GM19468 (cell line): ENCODE data around the gene ENTPD6.
"Not testable (repeated sequence)": the region's sequence is repeated elsewhere in the genome, so short reads cannot be mapped to it uniquely, and the experiment has no call there.

ENCODE experiments used
- ATAC-seq: cut with Tn5 transposase; IDR thresholded peaks from one replicate; pipeline ENCODE4 v1.9.1; 2021; ENCODE audit warnings: mild to moderate bottlenecking, moderate library complexity, moderate number of reproducible peaks; ENCODE audit not compliant: unreplicated experiment; ENCODE audit errors: extremely low read depth

The ENTPD6 gene

DNA sequence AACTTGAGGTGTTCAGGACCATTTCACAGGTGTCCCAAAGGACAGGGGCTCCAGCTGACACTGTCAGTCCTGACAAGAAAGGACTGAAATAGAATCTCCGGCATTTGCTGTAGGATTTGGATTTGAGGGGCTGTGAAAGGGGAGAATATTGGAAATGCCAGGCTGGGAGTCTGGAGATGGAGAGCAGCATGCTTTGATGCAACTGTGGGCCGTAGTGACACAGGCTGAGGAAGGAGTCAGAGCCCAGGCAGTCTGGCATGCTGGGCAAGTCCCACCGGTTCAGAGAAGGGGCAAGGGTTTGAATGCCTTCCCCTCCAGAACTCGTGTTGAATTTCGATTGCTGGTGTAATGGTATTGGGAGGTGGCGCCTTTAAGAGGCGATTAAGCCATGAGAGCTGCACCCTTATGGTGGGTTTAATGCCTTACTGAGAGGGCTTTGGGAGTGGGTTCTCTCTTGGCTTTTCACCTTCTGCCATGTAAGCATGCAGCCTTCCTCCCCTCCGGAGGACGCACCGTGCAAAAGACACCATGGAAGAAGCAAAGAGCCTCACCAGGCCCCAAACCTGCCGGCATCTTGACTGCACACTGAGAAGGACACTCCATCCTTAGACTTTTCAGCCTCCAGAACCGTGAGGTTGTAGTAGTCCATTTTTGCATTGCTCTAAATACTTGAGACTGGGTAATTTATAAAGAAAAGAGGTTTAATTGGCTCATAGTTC, 43.0 kb downstream of the ENTPD6 start:
- ATAC-seq: no peak

DNA sequence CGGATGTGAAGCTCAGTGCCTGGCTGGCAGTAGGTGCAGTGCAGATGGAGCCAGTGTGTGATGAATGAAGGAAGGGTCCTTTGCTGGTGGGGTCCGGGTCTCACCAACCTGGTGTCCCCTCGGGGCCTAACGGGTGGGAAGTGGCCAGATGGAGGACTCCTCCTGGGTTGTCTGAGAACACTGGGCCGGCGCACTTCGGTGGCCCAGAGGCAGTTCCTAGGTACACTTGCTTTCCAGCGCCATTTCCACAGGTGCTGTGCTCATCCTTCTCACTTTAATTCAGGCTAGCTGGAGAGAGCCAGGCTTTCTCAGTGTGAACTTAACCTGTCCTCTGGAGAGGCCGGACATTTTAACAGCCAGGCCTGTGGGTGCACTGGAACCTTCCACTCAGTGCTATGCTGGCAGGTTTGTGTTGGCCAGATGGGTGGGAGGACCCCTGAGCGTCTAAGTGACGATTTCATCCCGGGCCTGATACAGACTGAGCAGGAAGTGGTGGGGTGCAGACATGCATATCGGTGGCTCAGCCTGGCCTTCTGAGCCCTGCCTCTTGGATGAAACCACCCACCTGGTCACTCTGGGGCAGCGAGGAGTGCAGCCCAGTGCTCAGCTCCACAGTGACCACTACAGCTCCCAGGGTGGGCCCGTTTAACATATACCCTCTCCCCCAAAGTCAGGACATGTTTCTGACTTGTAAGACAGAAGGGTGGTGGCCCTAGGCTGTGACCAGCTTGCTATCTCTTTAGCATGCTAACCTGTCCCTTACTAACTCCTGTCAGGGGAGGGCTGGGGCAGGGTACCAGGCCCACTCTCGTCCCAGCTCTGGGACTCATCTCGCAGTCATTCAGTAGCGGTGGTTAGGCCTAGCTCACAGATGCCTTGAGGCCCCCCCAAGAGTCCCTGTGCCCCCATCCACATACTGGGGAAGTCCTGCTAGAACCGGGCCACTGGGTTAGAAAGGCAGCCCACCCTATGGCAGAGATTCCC, 44.2 kb downstream of the ENTPD6 start:
- no peak for ATAC-seq

DNA sequence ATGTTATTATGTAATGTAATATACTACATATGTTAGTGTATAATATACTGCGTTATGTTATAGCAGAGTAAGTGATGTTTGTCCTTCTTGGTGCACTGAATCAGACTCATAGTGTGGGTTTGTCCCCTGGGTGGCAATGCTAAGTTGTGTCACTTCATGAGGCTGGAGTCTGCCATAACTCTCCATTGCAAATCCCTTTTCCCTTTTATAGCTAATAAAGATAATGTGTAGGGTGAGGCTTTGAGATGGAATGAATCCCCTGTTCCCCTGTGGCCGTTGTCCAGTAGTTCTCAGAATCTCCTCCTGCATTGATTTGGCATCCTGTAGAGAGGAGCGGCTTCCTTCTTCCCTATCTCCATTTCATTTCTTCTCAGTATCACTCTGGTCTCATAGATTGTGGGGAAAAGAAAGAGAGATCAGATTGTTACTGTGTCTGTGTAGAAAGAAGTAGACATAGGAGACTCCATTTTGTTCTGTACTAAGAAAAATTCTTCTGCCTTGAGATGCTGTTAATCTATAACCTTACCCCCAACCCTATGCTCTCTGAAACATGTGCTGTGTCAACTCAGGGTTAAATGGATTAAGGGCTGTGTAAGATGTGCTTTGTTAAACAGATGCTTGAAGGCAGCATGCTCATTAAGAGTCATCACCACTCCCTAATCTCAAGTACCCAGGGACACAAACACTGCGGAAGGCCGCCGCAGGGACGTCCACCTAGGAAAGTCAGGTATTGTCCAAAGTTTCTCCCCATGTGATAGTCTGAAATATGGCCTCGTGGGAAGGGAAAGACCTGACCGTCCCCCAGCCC, 45.5 kb downstream of the ENTPD6 start:
- not testable (repeated sequence) for ATAC-seq

- ATAC-seq: not testable (repeated sequence)
Measured at GRCh38 chr20:25241659-25241955, 46.1 kb downstream of the ENTPD6 start.

DNA sequence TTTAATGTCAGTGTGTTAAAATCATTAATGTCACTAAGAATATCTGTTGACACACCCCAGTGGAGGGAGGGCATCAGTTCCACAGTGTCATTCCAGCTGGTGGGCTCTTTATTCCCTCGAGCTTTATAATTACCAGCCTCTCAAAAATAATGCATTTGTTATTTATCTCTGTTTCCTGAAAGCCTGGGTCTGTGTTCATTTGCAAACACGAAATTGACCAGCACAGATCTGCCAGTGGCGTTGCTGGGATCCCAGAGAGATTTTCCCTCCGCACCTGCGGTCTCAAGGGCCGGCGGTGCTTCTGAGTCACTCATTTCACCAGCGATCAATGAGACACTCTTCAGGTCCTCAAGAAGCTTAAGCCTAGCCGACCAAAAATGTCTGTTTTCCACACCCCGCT, 46.7 kb downstream of the ENTPD6 start:
- ATAC-seq: no peak

- no peak for ATAC-seq
Measured at GRCh38 chr20:25243416-25243979, 48.0 kb downstream of the ENTPD6 start.

GRCh38 chr20:25244976-25245375, 49.5 kb downstream of the ENTPD6 start:
- ATAC-seq: no peak

- ATAC-seq: no peak
Measured at GRCh38 chr20:25245461-25245860, 49.9 kb downstream of the ENTPD6 start.

- peak; percentile 20 for ATAC-seq
Measured at GRCh38 chr20:25246182-25246999, 50.9 kb downstream of the ENTPD6 start.

DNA sequence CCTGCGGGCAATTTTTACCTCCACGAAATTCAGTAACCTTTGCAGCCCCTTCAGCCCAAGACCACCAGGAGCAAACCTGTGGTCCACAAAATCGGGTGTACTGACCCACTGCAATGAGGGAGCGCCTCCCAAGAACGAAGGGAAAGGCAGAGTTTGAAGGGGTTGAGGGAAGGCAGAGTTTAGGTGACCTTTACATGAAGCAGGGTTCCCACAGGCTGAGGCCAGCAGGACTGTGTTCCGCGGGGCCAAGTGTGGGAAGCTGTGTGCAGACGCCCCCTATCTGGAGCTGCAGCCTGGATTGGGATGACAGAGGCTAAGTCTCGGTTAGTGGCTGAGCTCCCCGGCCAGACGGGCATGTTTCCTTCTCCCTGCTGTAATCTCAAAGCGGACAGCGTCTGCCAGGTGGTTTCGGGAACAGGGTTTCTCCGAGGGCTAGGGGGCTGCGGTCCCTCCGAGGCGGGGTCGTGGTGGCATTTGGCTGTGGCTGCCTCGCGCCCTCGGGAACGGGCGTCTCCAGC, 51.5 kb downstream of the ENTPD6 start:
- no peak for ATAC-seq

- peak; percentile 12 for ATAC-seq
Measured at GRCh38 chr20:25247518-25247955, 52.0 kb downstream of the ENTPD6 start.

- peak; percentile 68 for ATAC-seq
Measured at GRCh38 chr20:25247956-25248785, 52.7 kb downstream of the ENTPD6 start, which contains the start of gene PYGB. Gene PYGB (plus strand): TSS chr20:25248085. CDS start chr20:25248179, 94 bp downstream.

GRCh38 chr20:25248786-25249172, 53.3 kb downstream of the ENTPD6 start:
- ATAC-seq: no peak

- no peak for ATAC-seq
Measured at GRCh38 chr20:25249198-25249931, 53.9 kb downstream of the ENTPD6 start.

GRCh38 chr20:25250508-25250907, 55.0 kb downstream of the ENTPD6 start:
- no peak for ATAC-seq

DNA sequence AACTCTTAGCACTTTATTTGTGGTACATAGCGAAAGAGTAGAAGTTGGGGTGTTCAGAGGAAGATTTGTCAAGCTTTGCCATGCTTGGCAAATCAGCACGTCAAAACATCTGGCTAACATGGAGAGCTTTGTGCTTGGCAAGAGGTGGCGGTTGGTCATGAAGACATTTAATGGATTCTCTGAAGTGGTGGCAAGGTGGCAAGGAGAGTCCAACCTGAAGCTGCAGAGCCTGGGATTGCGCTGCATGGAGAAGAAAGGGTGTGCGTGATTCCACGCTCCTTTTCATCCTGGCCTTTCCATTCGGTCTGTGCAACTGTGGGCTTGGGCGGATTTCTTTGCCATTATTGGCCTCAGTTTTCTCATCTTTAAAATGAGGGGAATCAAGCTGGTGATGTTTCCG, 55.5 kb downstream of the ENTPD6 start:
- no peak for ATAC-seq

DNA sequence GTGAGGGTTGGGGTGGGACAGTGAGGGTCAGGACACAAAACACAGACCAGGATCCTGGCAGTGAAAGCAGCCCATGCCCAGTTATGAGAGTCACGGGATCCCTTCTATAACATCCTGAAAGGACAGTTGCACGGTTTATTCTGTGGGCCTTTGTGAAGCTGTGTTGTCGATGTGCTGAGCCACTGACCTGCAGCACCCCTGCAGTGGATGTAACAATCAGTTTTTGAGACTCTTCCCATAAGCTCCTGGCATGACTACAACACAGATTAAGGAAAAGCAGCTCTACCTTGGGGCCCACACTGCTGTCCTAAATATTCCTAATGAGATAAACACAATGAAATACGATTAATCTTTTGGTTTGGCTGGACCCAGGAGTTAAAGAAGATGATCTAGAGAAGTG, 56.0 kb downstream of the ENTPD6 start:
- no peak for ATAC-seq

DNA sequence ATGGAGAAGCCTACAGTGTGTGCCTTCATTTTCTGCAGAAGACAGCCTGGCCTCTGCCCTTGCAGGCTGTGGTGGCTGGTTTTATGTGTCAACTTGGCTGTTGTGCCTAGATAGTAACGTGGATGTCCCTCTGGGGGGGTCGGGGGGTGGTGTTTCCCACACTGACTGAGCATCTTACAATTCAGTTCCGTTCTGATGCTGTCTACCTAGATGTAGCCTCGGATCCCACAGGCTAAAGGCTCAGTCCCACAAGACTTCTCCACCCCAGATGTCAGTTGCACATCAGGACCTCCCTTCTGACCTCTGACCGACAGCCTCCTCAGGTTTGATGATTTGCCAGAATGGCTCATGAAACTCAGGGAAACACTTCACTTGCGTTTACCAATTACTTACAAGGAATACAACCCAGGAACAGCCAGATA, 56.7 kb downstream of the ENTPD6 start:
- ATAC-seq: no peak
